HG02885 (cell line): ENCODE measurements around the gene UGT2B10.
"Not testable (repeated sequence)": the region's sequence is repeated elsewhere in the genome, so short reads cannot be mapped to it uniquely, and the experiment has no call there.

Experiments used
- ATAC-seq: cut with Tn5 transposase; IDR thresholded peaks from one replicate; pipeline ENCODE4 v1.9.1; 2021; ENCODE audit warnings: mild to moderate bottlenecking; ENCODE audit not compliant: unreplicated experiment, poor library complexity

Gene UGT2B10

DNA sequence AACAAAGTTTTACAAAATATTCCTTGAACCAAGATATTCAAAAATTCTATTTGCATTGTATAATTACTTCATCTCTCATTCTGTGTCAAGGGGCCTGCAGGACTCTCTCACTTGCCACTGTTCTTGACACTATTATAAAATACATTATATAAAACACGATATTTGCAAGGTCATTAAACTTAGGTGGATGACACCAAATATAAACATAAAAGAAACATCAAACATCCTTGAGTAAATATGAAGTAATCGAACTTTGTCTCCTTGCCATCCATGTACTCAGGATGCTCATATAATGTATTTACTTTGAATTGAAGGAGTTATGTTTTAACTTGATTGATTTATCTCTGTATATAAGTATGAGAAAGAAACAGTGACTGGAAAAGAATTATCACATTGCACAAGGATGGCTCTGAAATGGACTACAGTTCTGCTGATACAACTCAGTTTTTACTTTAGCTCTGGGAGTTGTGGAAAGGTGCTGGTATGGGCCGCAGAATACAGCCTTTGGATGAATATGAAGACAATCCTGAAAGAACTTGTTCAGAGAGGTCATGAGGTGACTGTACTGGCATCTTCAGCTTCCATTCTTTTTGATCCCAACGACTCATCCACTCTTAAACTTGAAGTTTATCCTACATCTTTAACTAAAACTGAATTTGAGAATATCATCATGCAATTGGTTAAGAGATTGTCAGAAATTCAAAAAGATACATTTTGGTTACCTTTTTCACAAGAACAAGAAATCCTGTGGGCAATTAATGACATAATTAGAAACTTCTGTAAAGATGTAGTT, at the start of gene UGT2B10:
Gene UGT2B10, plus strand, starts transcription at position 378 of the 793 bp plus-strand sequence. Its CDS starts 26 bp downstream, at position 404.
- ATAC-seq: not testable (repeated sequence)

- ATAC-seq: not testable (repeated sequence)
These were observed 44.0 kb upstream of the UGT2B10 start for GRCh38 chr4:68771836-68772235.

- ATAC-seq: no peak
These were observed 42.1 kb upstream of the UGT2B10 start for GRCh38 chr4:68773699-68774098.

DNA sequence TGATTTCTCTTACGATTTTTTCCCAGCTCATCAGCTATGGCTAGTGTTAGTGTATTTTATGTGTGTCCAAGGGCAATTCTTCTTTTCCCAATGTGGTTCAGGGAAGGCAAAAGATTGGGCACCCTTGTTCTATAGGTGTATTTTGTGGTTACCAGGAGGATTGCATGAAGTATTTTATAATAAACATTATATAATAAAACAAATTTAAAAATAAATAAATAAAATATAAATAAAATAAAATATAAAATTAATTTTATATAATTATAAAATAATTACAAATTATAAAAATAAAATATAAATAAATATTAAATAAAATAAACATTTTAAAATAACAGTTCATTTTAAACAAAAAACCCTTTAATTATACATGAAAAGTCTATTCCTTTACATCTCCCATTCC, 35.6 kb upstream of the UGT2B10 start:
- ATAC-seq: no peak

DNA sequence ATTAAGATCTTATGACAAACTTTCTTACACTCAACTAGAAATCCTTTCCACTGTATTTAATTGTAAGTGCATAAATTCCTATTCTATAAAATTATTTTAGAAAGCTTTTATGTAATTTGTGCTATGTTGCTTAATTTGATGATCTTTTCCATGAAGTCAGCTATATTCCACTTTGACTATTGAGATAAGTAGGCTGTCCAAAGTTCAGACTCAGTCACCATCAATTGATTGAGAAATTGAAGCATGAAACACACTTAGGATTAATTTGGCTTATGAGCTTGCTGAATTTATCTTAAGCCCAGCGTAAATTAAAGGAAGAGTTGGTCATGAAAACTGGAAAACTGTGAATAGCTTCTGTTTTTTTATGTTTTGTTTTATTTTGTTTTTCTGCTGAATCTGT, 18.7 kb upstream of the UGT2B10 start:
- no peak for ATAC-seq

GRCh38 chr4:68797618-68798017, 18.2 kb upstream of the UGT2B10 start:
- no peak for ATAC-seq

DNA sequence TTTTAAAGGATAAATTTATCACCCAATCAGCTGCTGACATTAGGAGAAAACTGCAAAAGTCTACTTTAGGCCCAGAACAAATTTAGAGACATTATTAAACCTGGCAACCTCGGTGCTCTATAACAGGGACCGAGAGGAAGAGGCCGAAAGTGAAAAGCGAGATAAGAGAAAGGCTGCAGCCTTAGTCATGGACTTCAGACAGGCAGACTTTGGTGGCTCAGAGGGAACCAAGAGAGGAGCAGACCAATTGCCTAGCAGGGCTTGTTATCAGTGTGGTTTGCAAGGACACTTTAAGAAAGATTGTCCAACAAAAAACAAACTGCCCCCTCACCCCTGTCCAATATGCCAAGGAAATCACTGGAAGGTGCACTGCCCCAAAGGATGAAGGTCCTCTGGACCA, 12.8 kb upstream of the UGT2B10 start:
- no peak for ATAC-seq

DNA sequence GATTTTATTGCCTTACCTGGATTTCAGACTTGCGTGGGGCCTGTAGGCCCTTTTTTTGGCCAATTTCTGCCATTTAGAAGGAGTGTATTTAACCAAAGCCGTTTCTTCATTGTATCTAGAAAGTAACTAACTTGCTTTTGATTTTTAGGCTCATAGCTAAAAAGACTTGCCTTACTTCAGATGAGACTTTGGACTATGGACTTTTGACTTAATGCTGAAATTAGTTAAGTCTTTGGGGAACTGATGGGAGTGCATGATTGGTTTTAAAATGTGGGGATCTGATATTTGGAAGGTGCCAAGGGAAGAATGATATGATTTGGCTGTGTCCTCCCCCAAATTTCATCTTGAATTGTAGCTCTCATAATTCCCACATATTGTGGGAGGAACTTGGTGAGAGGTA, 7.7 kb upstream of the UGT2B10 start:
- ATAC-seq: no peak

GRCh38 chr4:68810919-68811318, 4.9 kb upstream of the UGT2B10 start:
- no peak for ATAC-seq

- not testable (repeated sequence) for ATAC-seq
These were observed 844 bp downstream of the UGT2B10 start for GRCh38 chr4:68816410-68817265.

GRCh38 chr4:68817386-68817785, 1.6 kb downstream of the UGT2B10 start:
- ATAC-seq: no peak

DNA sequence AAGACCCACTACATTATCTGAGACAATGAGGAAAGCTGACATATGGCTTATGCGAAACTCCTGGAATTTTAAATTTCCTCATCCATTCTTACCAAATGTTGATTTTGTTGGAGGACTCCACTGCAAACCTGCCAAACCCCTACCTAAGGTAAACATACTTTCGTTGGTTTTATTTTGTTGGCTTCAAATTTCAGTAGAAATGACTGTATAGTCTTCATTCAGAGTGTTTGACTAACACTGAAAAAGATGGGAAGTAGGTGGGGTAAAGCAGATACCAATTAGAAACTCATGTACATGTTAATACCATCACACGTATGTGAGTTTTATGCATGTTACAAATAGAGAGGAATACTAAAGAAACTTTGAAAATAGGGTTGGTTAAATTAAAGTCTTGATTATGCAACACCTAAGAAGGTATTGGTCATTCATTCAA, 2.3 kb downstream of the UGT2B10 start:
- not testable (repeated sequence) for ATAC-seq

DNA sequence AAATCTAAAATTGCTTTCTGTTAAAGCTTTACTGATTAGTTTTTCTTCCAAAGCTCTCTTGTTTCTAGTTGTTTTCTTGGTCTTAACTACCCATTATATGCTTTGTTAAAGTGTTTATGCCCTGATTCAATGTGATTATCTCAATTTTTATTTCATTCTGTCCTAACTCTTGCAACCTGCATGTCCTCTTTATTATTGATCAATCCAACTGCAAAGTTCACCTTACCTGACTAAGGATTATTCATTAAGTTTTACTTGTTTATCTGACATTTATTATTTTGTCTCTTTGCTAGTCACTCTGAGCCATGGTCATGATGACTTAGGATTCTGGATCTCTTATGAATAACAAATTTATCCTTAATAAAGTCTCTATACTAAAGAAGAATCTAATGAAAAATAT, 15.8 kb downstream of the UGT2B10 start:
- no peak for ATAC-seq

- ATAC-seq: no peak
These were observed 34.5 kb downstream of the UGT2B10 start for GRCh38 chr4:68850293-68850692.

GRCh38 chr4:68855771-68856170, 40.0 kb downstream of the UGT2B10 start:
- no peak for ATAC-seq

- ATAC-seq: no peak
These were observed 42.2 kb downstream of the UGT2B10 start for GRCh38 chr4:68858039-68858438.

DNA sequence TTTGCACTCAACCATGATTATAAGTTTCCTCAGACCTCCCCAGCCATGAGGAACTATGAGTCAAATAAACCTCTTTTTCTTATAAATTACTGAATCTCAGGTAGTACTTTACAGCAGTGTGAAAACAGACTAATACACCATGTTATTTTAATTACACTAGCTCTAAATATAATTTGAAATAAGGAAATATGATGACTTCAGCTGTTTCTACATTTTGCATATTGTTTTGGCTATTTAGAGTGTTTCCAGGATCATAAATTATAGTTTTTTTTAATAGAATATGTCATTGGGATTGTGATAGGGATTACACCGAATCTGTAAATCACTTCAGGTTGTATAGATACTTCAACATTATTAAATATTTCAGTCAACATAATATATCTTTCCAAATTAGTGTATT, 43.9 kb downstream of the UGT2B10 start:
- ATAC-seq: no peak

GRCh38 chr4:68861057-68861456, 45.3 kb downstream of the UGT2B10 start:
- ATAC-seq: no peak

DNA sequence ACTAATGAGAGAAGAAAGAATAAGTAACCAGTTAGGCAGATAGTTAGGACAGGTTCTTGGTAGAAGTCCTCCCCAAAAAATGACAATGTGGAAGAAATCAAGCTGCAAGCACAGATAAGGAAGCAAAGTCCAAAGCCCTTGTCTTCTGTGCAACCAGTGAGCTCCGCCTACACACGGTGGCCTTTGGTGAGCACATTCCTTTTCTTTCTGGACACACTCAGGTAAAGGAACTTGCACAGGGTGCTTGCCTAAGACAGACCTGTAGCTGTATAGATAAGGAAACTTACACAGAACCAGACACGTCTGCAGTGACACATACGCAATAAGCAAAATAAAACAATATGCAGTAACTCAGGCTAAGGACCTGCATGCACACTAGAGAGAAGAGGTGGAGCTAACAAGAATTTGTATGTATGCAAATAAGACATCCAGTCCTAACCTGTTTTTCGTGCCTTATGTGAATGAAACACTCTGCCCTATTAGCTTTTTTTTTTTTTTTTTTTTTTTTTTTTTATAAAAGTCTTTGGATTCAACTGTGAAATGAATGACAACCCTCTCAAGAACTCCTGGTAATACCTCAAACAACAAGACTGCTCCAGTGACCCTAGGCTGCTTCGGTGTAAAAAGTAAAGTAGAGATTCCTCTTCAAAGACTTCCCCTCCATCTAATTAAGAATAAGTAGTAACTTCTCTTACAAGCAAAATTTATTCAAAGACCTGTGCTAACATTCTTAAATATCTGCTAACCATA, 48.8 kb downstream of the UGT2B10 start:
- ATAC-seq: no peak

DNA sequence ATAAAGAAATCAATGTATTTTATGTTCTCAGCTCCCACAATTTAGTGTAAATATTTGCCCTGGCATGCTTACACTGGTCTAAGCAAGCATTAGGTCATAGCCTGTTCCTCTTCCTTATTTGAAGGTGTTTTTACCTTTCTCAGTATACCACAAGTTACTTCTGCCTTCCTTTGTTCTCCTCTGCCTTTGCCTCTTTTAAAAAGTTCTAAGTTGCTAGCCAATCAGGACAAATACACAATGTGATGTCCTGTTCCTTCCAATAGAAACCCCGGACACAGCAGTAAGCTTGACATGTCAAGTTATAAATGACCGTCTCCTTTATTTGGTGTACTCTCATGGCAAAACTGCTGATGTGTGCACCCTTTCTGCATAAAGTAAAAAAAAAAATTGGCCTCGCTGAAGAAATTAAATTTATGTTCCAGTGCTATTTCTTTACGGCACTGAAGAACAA, 49.4 kb downstream of the UGT2B10 start:
- ATAC-seq: no peak

GRCh38 chr4:68865760-68866159, 50.0 kb downstream of the UGT2B10 start:
- ATAC-seq: no peak
